Mesothelial cell of epicardium (in vitro differentiated cells): Measurements from ENCODE around the gene SNED1. TPM values are rescaled to one million over a fixed set of nuclear protein-coding genes. Genes with fewer than 3 reads are reported as not detected.

Experiments used
- DNase-seq, 2 experiments: peaks; one replicate each; pipeline ENCODE4 v3.0.0; 2021; ENCODE audit warnings: low spot score in 2 of 2; ENCODE audit not compliant: unreplicated experiment in 2 of 2
- H3K27ac Mint-ChIP-seq: 2 replicates; pipeline ENCODE4 v1.8.0; 2021; ENCODE audit warnings: mixed read lengths
- H3K27me3 Mint-ChIP-seq: 2 replicates; pipeline ENCODE4 v1.8.0; 2021; ENCODE audit warnings: low read depth, mixed read lengths
- H3K36me3 Mint-ChIP-seq: 2 replicates; pipeline ENCODE4 v1.8.0; 2021; ENCODE audit warnings: mixed read lengths
- H3K4me1 Mint-ChIP-seq: 2 replicates; pipeline ENCODE4 v1.8.0; 2021; ENCODE audit warnings: mixed read lengths
- H3K4me3 Mint-ChIP-seq: 2 replicates; pipeline ENCODE4 v1.8.0; 2021; ENCODE audit warnings: mild to moderate bottlenecking, moderate library complexity, mixed read lengths
- H3K9me3 Mint-ChIP-seq: 2 replicates; pipeline ENCODE4 v1.8.0; 2021; ENCODE audit warnings: mixed read lengths
- CTCF ChIP-seq: fragments of 200-600 bp; sonication (generic); IDR thresholded peaks from one replicate; pipeline ENCODE4 v1.5.0; 2021; ENCODE audit warnings: antibody characterized with exemption; ENCODE audit not compliant: unreplicated experiment
- total RNA-seq: library from RNA; stranded (reverse); gene quantifications from 3 replicates; pipeline ENCODE4 v1.2.1, GENCODE V29; 2021

SNED1 gene
- total RNA-seq, 1 donor from 2014 or later: 9.4 TPM

DNA sequence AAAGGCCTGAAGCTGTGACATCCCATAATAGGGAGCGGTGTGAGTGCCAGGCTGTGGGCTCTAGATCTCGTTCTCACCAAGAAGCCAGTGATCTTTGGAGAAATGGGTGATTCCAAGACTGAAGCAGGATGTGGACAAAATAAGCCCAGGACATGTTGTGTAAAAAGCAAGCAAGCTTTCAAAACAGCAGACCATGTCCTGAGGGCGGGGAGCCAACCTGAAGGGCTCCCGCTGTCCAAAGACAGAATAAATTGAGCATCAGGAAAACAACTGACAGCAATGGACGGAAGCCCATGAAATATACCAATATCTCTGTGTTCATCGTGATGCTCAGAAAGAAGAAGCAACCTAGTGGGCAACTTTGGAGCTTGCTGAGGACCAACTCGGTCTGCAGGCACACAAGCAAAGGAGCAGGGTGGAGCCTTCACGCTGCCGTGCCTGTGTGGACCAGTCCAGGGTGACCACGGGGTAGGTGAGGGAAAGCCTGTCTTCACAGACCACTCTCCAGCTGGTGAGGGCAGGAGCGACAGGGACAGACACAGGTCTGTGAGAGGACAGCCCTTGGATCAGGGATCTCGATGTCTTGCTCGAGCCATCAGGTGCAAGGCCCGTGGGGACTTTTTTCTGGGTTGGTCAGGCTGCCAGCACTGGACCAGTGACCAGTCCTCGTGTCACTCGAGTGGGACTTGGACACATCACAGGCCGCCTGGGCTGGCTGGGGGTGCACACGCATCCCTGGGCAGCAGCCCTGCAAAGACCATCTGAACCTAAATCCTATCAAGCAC, 82.2 kb downstream of the SNED1 start:
- Mint-ChIP-seq H3K36me3 (peaks cover 10% of the 10 kb centered on the region), H3K27me3 (no peaks in the 10 kb centered on the region), H3K4me3 (no peak overlapping the region), H3K4me1 (no peaks in the 10 kb centered on the region), H3K27ac (no peak overlapping the region), H3K9me3 (peaks cover 13% of the 10 kb centered on the region)
- no peak for DNase-seq
- no peak for TF ChIP-seq CTCF

GRCh38 chr2:241081190-241081642, 82.8 kb downstream of the SNED1 start:
- no peak for DNase-seq
- H3K36me3 Mint-ChIP-seq: peaks cover 15% of the 10 kb centered on the region

DNA sequence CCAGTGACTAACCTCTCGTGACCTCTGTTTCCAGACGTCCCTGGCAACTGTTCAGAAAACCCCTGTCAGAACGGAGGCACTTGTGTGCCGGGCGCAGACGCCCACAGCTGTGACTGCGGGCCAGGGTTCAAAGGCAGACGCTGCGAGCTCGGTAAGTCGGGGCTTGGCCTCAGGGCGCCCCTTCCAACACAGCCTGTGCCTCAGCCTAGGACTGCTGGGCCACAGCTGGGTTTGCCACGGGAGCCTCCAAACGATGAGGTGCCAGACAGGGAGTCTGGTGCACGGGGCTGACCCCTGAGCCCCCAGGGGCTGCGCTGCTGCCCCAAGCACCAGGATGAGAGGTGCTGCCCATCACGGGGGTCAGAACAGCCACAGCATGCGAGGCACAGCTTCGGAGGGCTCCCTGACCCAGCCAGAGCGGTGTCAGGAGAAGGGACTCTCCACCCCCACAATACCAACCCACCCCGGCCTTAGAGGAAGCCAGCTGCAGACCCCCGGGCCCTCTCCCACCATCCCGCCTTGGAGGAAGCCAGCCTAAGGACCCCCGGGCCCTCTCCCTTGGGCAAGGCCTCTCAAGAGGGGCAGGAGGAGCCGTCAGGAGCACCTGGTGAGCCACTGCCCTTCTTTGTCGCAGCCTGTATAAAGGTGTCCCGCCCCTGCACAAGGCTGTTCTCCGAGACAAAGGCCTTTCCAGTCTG, 83.4 kb downstream of the SNED1 start:
- Mint-ChIP-seq H3K9me3 (peaks cover 19% of the 10 kb centered on the region), H3K27me3 (no peaks in the 10 kb centered on the region), H3K36me3 (peaks cover 20% of the 10 kb centered on the region), H3K4me3 (no peak overlapping the region), H3K27ac (no peak overlapping the region), H3K4me1 (no peaks in the 10 kb centered on the region)
- no peak for DNase-seq
- TF ChIP-seq CTCF: no peak

More at GRCh38 chr2:241081190-241081642, 82.8 kb downstream of the SNED1 start:
- no peak for TF ChIP-seq CTCF
- Mint-ChIP-seq H3K27ac (no peak overlapping the region), H3K27me3 (no peaks in the 10 kb centered on the region), H3K9me3 (peaks cover 16% of the 10 kb centered on the region), H3K4me3 (no peak overlapping the region), H3K4me1 (no peaks in the 10 kb centered on the region)

- TF ChIP-seq CTCF: no peak
- Mint-ChIP-seq H3K27me3 (no peaks in the 10 kb centered on the region), H3K27ac (no peak overlapping the region), H3K4me1 (no peaks in the 10 kb centered on the region), H3K4me3 (no peak overlapping the region), H3K36me3 (peaks cover 28% of the 10 kb centered on the region), H3K9me3 (peaks cover 19% of the 10 kb centered on the region)
- no peak for DNase-seq
These were observed 84.1 kb downstream of the SNED1 start for GRCh38 chr2:241082341-241083090.

- no peak for DNase-seq
- H3K36me3 Mint-ChIP-seq: peaks cover 33% of the 10 kb centered on the region
- no peaks in the 10 kb centered on the region for H3K4me1 Mint-ChIP-seq
- H3K9me3 Mint-ChIP-seq: peaks cover 19% of the 10 kb centered on the region
- TF ChIP-seq CTCF: no peak
- no peak overlapping the region for H3K4me3 Mint-ChIP-seq
- no peak overlapping the region for H3K27ac Mint-ChIP-seq
- H3K27me3 Mint-ChIP-seq: no peaks in the 10 kb centered on the region
These were observed 84.6 kb downstream of the SNED1 start for GRCh38 chr2:241083091-241083415.
